Skeletal muscle satellite cell (primary cell): ENCODE results near the gene RPN1.
A peak's percentile ranks its signal among the peaks of the same experiment; 100 is the strongest.
"Not testable (repeated sequence)": the region's sequence is repeated elsewhere in the genome, so short reads cannot be mapped to it uniquely, and the experiment has no call there.

Experiments used
- H3K27me3 ChIP-seq: 2 replicates; pipeline ENCODE4 v1.7.0; 2013; ENCODE audit warnings: low read length; ENCODE audit not compliant: control insufficient read depth, insufficient read depth
- H3K36me3 ChIP-seq: 2 replicates; pipeline ENCODE4 v1.7.0; 2013; ENCODE audit warnings: mild to moderate bottlenecking, control low read depth, low read length; ENCODE audit not compliant: insufficient read depth
- H3K4me1 ChIP-seq: 2 replicates; pipeline ENCODE4 v1.7.0; 2013; ENCODE audit warnings: low read length; ENCODE audit not compliant: control insufficient read depth, insufficient read depth
- H3K4me2 ChIP-seq: 2 replicates; pipeline ENCODE4 v1.7.0; 2013; ENCODE audit warnings: mild to moderate bottlenecking, low read length
- H3K4me3 ChIP-seq: 2 replicates; pipeline ENCODE4 v1.7.0; 2013; ENCODE audit warnings: low read length
- H3K9ac ChIP-seq: 2 replicates; pipeline ENCODE4 v1.7.0; 2013; ENCODE audit warnings: mild to moderate bottlenecking, low read depth, low read length, moderate library complexity
- H3K9me3 ChIP-seq: replicated peaks from 2 replicates; pipeline ENCODE4 v1.7.0; 2013; ENCODE audit warnings: mild to moderate bottlenecking, control low read depth, low read length

RPN1 gene

GRCh38 chr3:128587391-128587790 is 63.2 kb downstream of the RPN1 start:
- H3K27me3 ChIP-seq: peaks cover 9% of the 10 kb centered on the region
- no peak overlapping the region for H3K9ac ChIP-seq
- H3K4me3 ChIP-seq: no peak overlapping the region
- H3K4me2 ChIP-seq: no peak overlapping the region
- H3K4me1 ChIP-seq: no peaks in the 10 kb centered on the region
- no peaks in the 10 kb centered on the region for H3K36me3 ChIP-seq
- H3K9me3 ChIP-seq: no peaks in the 10 kb centered on the region

- not testable (repeated sequence) for H3K9ac ChIP-seq, H3K36me3 ChIP-seq, H3K4me3 ChIP-seq, H3K9me3 ChIP-seq, H3K4me1 ChIP-seq, H3K4me2 ChIP-seq
- peaks cover 10% of the 10 kb centered on the region for H3K27me3 ChIP-seq
Measured at GRCh38 chr3:128586932-128587331, 63.7 kb downstream of the RPN1 start.

- H3K4me1 ChIP-seq, H3K9me3 ChIP-seq, H3K9ac ChIP-seq, H3K36me3 ChIP-seq, H3K4me2 ChIP-seq, H3K4me3 ChIP-seq: not testable (repeated sequence)
- peaks cover 10% of the 10 kb centered on the region for H3K27me3 ChIP-seq
Measured at GRCh38 chr3:128586391-128586790, 64.2 kb downstream of the RPN1 start.

- no peaks in the 10 kb centered on the region for H3K4me1 ChIP-seq
- peaks cover 14% of the 10 kb centered on the region for H3K27me3 ChIP-seq
- no peak overlapping the region for H3K4me3 ChIP-seq
- H3K9ac ChIP-seq: no peak overlapping the region
- no peak overlapping the region for H3K4me2 ChIP-seq
- no peaks in the 10 kb centered on the region for H3K9me3 ChIP-seq
- H3K36me3 ChIP-seq: no peaks in the 10 kb centered on the region
Measured at GRCh38 chr3:128585974-128586373, 64.6 kb downstream of the RPN1 start.

- Histone ChIP-seq H3K36me3 (no peaks in the 10 kb centered on the region), H3K4me1 (no peaks in the 10 kb centered on the region), H3K4me3 (no peak overlapping the region), H3K9me3 (no peaks in the 10 kb centered on the region), H3K9ac (no peak overlapping the region), H3K4me2 (no peak overlapping the region), H3K27me3 (peaks cover 15% of the 10 kb centered on the region)
Measured at GRCh38 chr3:128585189-128585588, 65.4 kb downstream of the RPN1 start.

- Histone ChIP-seq H3K4me1 (no peaks in the 10 kb centered on the region), H3K27me3 (peaks cover 15% of the 10 kb centered on the region), H3K4me2 (peak overlapping the region; percentile 42), H3K36me3 (no peaks in the 10 kb centered on the region), H3K9me3 (peaks cover 4% of the 10 kb centered on the region), H3K9ac (no peak overlapping the region), H3K4me3 (no peak overlapping the region)
Measured at GRCh38 chr3:128584412-128585020, 66.1 kb downstream of the RPN1 start.

- no peaks in the 10 kb centered on the region for H3K4me1 ChIP-seq
- no peak overlapping the region for H3K4me3 ChIP-seq
- H3K9me3 ChIP-seq: peaks cover 4% of the 10 kb centered on the region
- H3K4me2 ChIP-seq: no peak overlapping the region
- H3K9ac ChIP-seq: no peak overlapping the region
- H3K27me3 ChIP-seq: peaks cover 27% of the 10 kb centered on the region
- no peaks in the 10 kb centered on the region for H3K36me3 ChIP-seq
Measured at GRCh38 chr3:128581566-128581965, 69.1 kb downstream of the RPN1 start.

GRCh38 chr3:128579927-128580326 is 70.7 kb downstream of the RPN1 start:
- Histone ChIP-seq H3K9me3 (peaks cover 4% of the 10 kb centered on the region), H3K27me3 (peaks cover 41% of the 10 kb centered on the region), H3K36me3 (no peaks in the 10 kb centered on the region), H3K9ac (no peak overlapping the region), H3K4me3 (no peak overlapping the region), H3K4me1 (no peaks in the 10 kb centered on the region), H3K4me2 (no peak overlapping the region)

GRCh38 chr3:128578346-128578745 is 72.3 kb downstream of the RPN1 start:
- no peak overlapping the region for H3K4me3 ChIP-seq
- H3K36me3 ChIP-seq: no peaks in the 10 kb centered on the region
- no peak overlapping the region for H3K9ac ChIP-seq
- H3K9me3 ChIP-seq: peaks cover 4% of the 10 kb centered on the region
- no peak overlapping the region for H3K4me2 ChIP-seq
- H3K4me1 ChIP-seq: no peaks in the 10 kb centered on the region
- peaks cover 49% of the 10 kb centered on the region for H3K27me3 ChIP-seq

GRCh38 chr3:128577711-128578110 is 72.9 kb downstream of the RPN1 start:
- peaks cover 51% of the 10 kb centered on the region for H3K27me3 ChIP-seq
- H3K9ac ChIP-seq: no peak overlapping the region
- no peaks in the 10 kb centered on the region for H3K36me3 ChIP-seq
- no peak overlapping the region for H3K4me3 ChIP-seq
- H3K9me3 ChIP-seq: peaks cover 4% of the 10 kb centered on the region
- H3K4me1 ChIP-seq: no peaks in the 10 kb centered on the region
- H3K4me2 ChIP-seq: no peak overlapping the region

GRCh38 chr3:128576290-128576689 is 74.3 kb downstream of the RPN1 start:
- H3K27me3 ChIP-seq: peaks cover 58% of the 10 kb centered on the region
- H3K9ac ChIP-seq: no peak overlapping the region
- no peaks in the 10 kb centered on the region for H3K36me3 ChIP-seq
- peaks cover 4% of the 10 kb centered on the region for H3K9me3 ChIP-seq
- no peaks in the 10 kb centered on the region for H3K4me1 ChIP-seq
- no peak overlapping the region for H3K4me2 ChIP-seq
- H3K4me3 ChIP-seq: no peak overlapping the region

- Histone ChIP-seq H3K4me2 (no peak overlapping the region), H3K36me3 (no peaks in the 10 kb centered on the region), H3K27me3 (peaks cover 57% of the 10 kb centered on the region), H3K9ac (no peak overlapping the region), H3K9me3 (peaks cover 4% of the 10 kb centered on the region), H3K4me3 (no peak overlapping the region), H3K4me1 (no peaks in the 10 kb centered on the region)
Measured at GRCh38 chr3:128575777-128576176, 74.8 kb downstream of the RPN1 start.
